ENCODE measurements around the gene ARHGAP6.

The ARHGAP6 gene

GRCh38 chrX:11206716-11207115 is 459.0 kb downstream of the ARHGAP6 start:
- Histone ChIP-seq H3K18ac (ENCODE audit: low read length) (no peak overlapping the region), H2BK120ac (ENCODE audit: low read depth, low read length) (no peak overlapping the region), H3K9me3 (replicated peaks in 1 of 2; ENCODE audit: control insufficient read depth in 2 of 2, insufficient read depth in 1 of 2, low read depth in 1 of 2, low read length in 2 of 2) (no peaks in the 10 kb centered on the region), H2BK12ac (ENCODE audit: low read length) (no peak overlapping the region), H2BK15ac (ENCODE audit: low read length) (no peak overlapping the region), H2AFZ (ENCODE audit: low read length) (no peak overlapping the region), H3K4me2 (ENCODE audit: insufficient read depth, low read length, poor library complexity, severe bottlenecking) (no peak overlapping the region), H3K4me1 (ENCODE audit: control insufficient read depth in 2 of 2, insufficient read depth in 1 of 2, low read depth in 1 of 2, low read length in 2 of 2) (no peaks in the 10 kb centered on the region), H3K4me3 (ENCODE audit: low read length in 2 of 2) (no peak overlapping the region), H4K8ac (ENCODE audit: low read depth, low read length) (no peak overlapping the region), H3K27ac (replicated peaks; ENCODE audit: low read length) (no peak overlapping the region), H4K91ac (ENCODE audit: low read depth, low read length, poor library complexity) (no peak overlapping the region), H3K79me1 (ENCODE audit: low read depth, low read length) (no peaks in the 10 kb centered on the region), H3K36me3 (replicated peaks in 1 of 2; ENCODE audit: control insufficient read depth in 2 of 2, insufficient read depth in 2 of 2, low read length in 2 of 2) (no peaks in the 10 kb centered on the region), H3K23ac (ENCODE audit: low read depth, low read length, poor library complexity) (no peak overlapping the region), H2BK5ac (ENCODE audit: low read length) (no peak overlapping the region), H3K14ac (ENCODE audit: low read length) (no peak overlapping the region), H3K27me3 (ENCODE audit: control insufficient read depth in 3 of 3, insufficient read depth in 3 of 3, low read depth in 1 of 3, low read length in 3 of 3) (no peaks in the 10 kb centered on the region), H3K4ac (ENCODE audit: low read length) (no peak overlapping the region), H2AK5ac (ENCODE audit: low read depth, low read length) (no peak overlapping the region), H3K9ac (ENCODE audit: low read depth, low read length, poor library complexity) (no peak overlapping the region)
- no CpG with 5 or more reads among the region's 1 CpG for WGBS, 2 donors (ENCODE audit: extremely low coverage in 2 of 2, insufficient read length in 2 of 2, insufficient replicate concordance in 1 of 2)
- no peak for DNase-seq (ENCODE audit: low spot score)

- Histone ChIP-seq H3K14ac (ENCODE audit: low read length) (no peak overlapping the region), H2BK12ac (ENCODE audit: low read length) (no peak overlapping the region), H2BK120ac (ENCODE audit: low read depth, low read length) (no peak overlapping the region), H3K36me3 (replicated peaks in 1 of 2; ENCODE audit: control insufficient read depth in 2 of 2, insufficient read depth in 2 of 2, low read length in 2 of 2) (no peaks in the 10 kb centered on the region), H3K4ac (ENCODE audit: low read length) (no peak overlapping the region), H2AK5ac (ENCODE audit: low read depth, low read length) (no peak overlapping the region), H4K91ac (ENCODE audit: low read depth, low read length, poor library complexity) (no peak overlapping the region), H3K18ac (ENCODE audit: low read length) (no peak overlapping the region), H3K23ac (ENCODE audit: low read depth, low read length, poor library complexity) (no peak overlapping the region), H3K4me3 (ENCODE audit: low read length in 2 of 2) (no peak overlapping the region), H3K27me3 (ENCODE audit: control insufficient read depth in 3 of 3, insufficient read depth in 3 of 3, low read depth in 1 of 3, low read length in 3 of 3) (no peaks in the 10 kb centered on the region), H2BK15ac (ENCODE audit: low read length) (no peak overlapping the region), H3K4me2 (ENCODE audit: insufficient read depth, low read length, poor library complexity, severe bottlenecking) (no peak overlapping the region), H2BK5ac (ENCODE audit: low read length) (no peak overlapping the region), H3K79me1 (ENCODE audit: low read depth, low read length) (no peaks in the 10 kb centered on the region), H4K8ac (ENCODE audit: low read depth, low read length) (no peak overlapping the region), H3K9ac (ENCODE audit: low read depth, low read length, poor library complexity) (no peak overlapping the region), H3K9me3 (replicated peaks in 1 of 2; ENCODE audit: control insufficient read depth in 2 of 2, insufficient read depth in 1 of 2, low read depth in 1 of 2, low read length in 2 of 2) (no peaks in the 10 kb centered on the region), H3K4me1 (ENCODE audit: control insufficient read depth in 2 of 2, insufficient read depth in 1 of 2, low read depth in 1 of 2, low read length in 2 of 2) (no peaks in the 10 kb centered on the region), H2AFZ (ENCODE audit: low read length) (no peak overlapping the region), H3K27ac (replicated peaks; ENCODE audit: low read length) (no peak overlapping the region)
- no CpG with 5 or more reads among the region's 4 CpGs for WGBS, 2 donors (ENCODE audit: extremely low coverage in 2 of 2, insufficient read length in 2 of 2, insufficient replicate concordance in 1 of 2)
- no peak for DNase-seq (ENCODE audit: low spot score)
Observed at GRCh38 chrX:11205796-11206195, 459.9 kb downstream of the ARHGAP6 start.

DNA sequence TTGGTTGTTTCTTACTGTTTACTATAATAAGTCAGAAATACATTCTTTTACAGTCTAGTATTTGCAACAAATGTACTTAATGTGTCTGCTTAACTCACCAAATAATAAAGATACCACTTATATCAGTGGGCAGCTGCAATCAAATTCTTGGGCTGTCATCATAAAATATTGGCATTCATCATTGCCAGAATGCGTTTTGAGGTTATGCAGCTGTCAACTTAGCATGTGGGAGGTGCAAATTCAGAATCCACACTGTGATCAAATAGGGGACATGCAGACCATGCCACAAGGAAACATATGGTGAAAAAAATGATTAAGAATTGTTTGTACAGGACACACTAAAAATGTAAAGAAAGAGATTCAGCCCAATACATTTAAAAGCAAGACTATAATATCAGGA is 468.0 kb downstream of the ARHGAP6 start:
- no peak overlapping the region for H3K9ac ChIP-seq (ENCODE audit: low read depth, low read length, poor library complexity)
- no peak overlapping the region for H3K14ac ChIP-seq (ENCODE audit: low read length)
- H2BK120ac ChIP-seq (ENCODE audit: low read depth, low read length) = no peak overlapping the region
- H2BK12ac ChIP-seq (ENCODE audit: low read length) = no peak overlapping the region
- H3K27ac ChIP-seq (replicated peaks; ENCODE audit: low read length) = no peak overlapping the region
- no peak overlapping the region for H3K4ac ChIP-seq (ENCODE audit: low read length)
- DNase-seq (ENCODE audit: low spot score) = no peak
- no peaks in the 10 kb centered on the region for H3K36me3 ChIP-seq (replicated peaks in 1 of 2; ENCODE audit: control insufficient read depth in 2 of 2, insufficient read depth in 2 of 2, low read length in 2 of 2)
- no peak overlapping the region for H2AFZ ChIP-seq (ENCODE audit: low read length)
- H3K4me1 ChIP-seq (ENCODE audit: control insufficient read depth in 2 of 2, insufficient read depth in 1 of 2, low read depth in 1 of 2, low read length in 2 of 2) = no peaks in the 10 kb centered on the region
- H3K4me2 ChIP-seq (ENCODE audit: insufficient read depth, low read length, poor library complexity, severe bottlenecking) = no peak overlapping the region
- no CpG with 5 or more reads among the region's 1 CpG for WGBS, 2 donors (ENCODE audit: extremely low coverage in 2 of 2, insufficient read length in 2 of 2, insufficient replicate concordance in 1 of 2)
- H4K91ac ChIP-seq (ENCODE audit: low read depth, low read length, poor library complexity) = no peak overlapping the region
- no peak overlapping the region for H2BK15ac ChIP-seq (ENCODE audit: low read length)
- H2BK5ac ChIP-seq (ENCODE audit: low read length) = no peak overlapping the region
- no peak overlapping the region for H3K4me3 ChIP-seq (ENCODE audit: low read length in 2 of 2)
- no peak overlapping the region for H3K23ac ChIP-seq (ENCODE audit: low read depth, low read length, poor library complexity)
- no peaks in the 10 kb centered on the region for H3K27me3 ChIP-seq (ENCODE audit: control insufficient read depth in 3 of 3, insufficient read depth in 3 of 3, low read depth in 1 of 3, low read length in 3 of 3)
- no peak overlapping the region for H4K8ac ChIP-seq (ENCODE audit: low read depth, low read length)
- no peaks in the 10 kb centered on the region for H3K79me1 ChIP-seq (ENCODE audit: low read depth, low read length)
- H3K18ac ChIP-seq (ENCODE audit: low read length) = no peak overlapping the region
- H2AK5ac ChIP-seq (ENCODE audit: low read depth, low read length) = no peak overlapping the region
- no peaks in the 10 kb centered on the region for H3K9me3 ChIP-seq (replicated peaks in 1 of 2; ENCODE audit: control insufficient read depth in 2 of 2, insufficient read depth in 1 of 2, low read depth in 1 of 2, low read length in 2 of 2)

- Histone ChIP-seq H2BK15ac (ENCODE audit: low read length) (no peak overlapping the region), H3K4me3 (ENCODE audit: low read length in 2 of 2) (no peak overlapping the region), H2AK5ac (ENCODE audit: low read depth, low read length) (no peak overlapping the region), H3K18ac (ENCODE audit: low read length) (no peak overlapping the region), H3K79me1 (ENCODE audit: low read depth, low read length) (no peaks in the 10 kb centered on the region), H3K4ac (ENCODE audit: low read length) (no peak overlapping the region), H4K8ac (ENCODE audit: low read depth, low read length) (no peak overlapping the region), H3K23ac (ENCODE audit: low read depth, low read length, poor library complexity) (no peak overlapping the region), H3K27me3 (ENCODE audit: control insufficient read depth in 3 of 3, insufficient read depth in 3 of 3, low read depth in 1 of 3, low read length in 3 of 3) (no peaks in the 10 kb centered on the region), H2BK5ac (ENCODE audit: low read length) (no peak overlapping the region), H2AFZ (ENCODE audit: low read length) (no peak overlapping the region), H3K27ac (replicated peaks; ENCODE audit: low read length) (no peak overlapping the region), H2BK120ac (ENCODE audit: low read depth, low read length) (no peak overlapping the region), H3K4me1 (ENCODE audit: control insufficient read depth in 2 of 2, insufficient read depth in 1 of 2, low read depth in 1 of 2, low read length in 2 of 2) (no peaks in the 10 kb centered on the region), H2BK12ac (ENCODE audit: low read length) (no peak overlapping the region), H4K91ac (ENCODE audit: low read depth, low read length, poor library complexity) (no peak overlapping the region), H3K9me3 (replicated peaks in 1 of 2; ENCODE audit: control insufficient read depth in 2 of 2, insufficient read depth in 1 of 2, low read depth in 1 of 2, low read length in 2 of 2) (no peaks in the 10 kb centered on the region), H3K4me2 (ENCODE audit: insufficient read depth, low read length, poor library complexity, severe bottlenecking) (no peak overlapping the region), H3K9ac (ENCODE audit: low read depth, low read length, poor library complexity) (no peak overlapping the region), H3K14ac (ENCODE audit: low read length) (no peak overlapping the region), H3K36me3 (replicated peaks in 1 of 2; ENCODE audit: control insufficient read depth in 2 of 2, insufficient read depth in 2 of 2, low read length in 2 of 2) (no peaks in the 10 kb centered on the region)
- no peak for DNase-seq (ENCODE audit: low spot score)
- WGBS, 2 donors (ENCODE audit: extremely low coverage in 2 of 2, insufficient read length in 2 of 2, insufficient replicate concordance in 1 of 2) = no CpG with 5 or more reads among the region's 2 CpGs
Observed at GRCh38 chrX:11196476-11196875, 469.2 kb downstream of the ARHGAP6 start.
